ENCODE data around the gene NCOA1. TPM values are rescaled to one million over a fixed set of nuclear protein-coding genes. Genes with fewer than 3 reads are reported as not detected.
"Not testable (repeated sequence)": the region's sequence is repeated elsewhere in the genome, so short reads cannot be mapped to it uniquely, and the experiment has no call there.

The NCOA1 gene
- total RNA-seq, 2 experiments from 2014 or later, result 35.5 to 40.6 TPM

DNA sequence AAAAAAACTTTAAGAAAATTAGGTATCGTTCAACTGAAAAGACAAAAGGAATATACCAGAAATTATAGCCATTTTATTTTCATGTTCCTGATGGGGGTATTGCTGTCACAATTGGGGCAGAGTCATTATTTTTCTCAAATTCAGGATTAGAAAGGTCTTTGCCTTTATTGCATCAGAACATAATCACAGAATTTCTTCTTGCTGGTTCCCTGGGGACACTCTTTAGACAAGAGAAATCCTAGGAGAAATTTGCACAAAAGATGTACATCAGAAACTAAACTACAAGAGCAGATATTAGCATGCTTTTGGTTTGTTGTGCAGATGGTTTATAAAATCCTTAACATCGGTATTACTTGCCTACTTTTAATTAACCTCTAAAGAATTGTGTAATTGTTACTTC is 103.2 kb downstream of the NCOA1 start:
- Histone ChIP-seq H3K9me3 (ENCODE audit: control insufficient read depth in 1 of 2, insufficient read depth in 1 of 2, low read length in 2 of 2) (no peaks in the 10 kb centered on the region), H3K4me3 (ENCODE audit: low read length) (no peak overlapping the region), H3K27ac (ENCODE audit: low read depth in 1 of 2, low read length in 2 of 2) (no peak overlapping the region), H3K27me3 (ENCODE audit: control insufficient read depth in 1 of 2, insufficient read depth in 2 of 2, low read length in 2 of 2) (no peaks in the 10 kb centered on the region), H3K36me3 (ENCODE audit: insufficient read depth, low read length) (no peaks in the 10 kb centered on the region), H3K4me1 (ENCODE audit: insufficient read depth, low read length) (no peaks in the 10 kb centered on the region)
- TF ChIP-seq, protein P1, sequence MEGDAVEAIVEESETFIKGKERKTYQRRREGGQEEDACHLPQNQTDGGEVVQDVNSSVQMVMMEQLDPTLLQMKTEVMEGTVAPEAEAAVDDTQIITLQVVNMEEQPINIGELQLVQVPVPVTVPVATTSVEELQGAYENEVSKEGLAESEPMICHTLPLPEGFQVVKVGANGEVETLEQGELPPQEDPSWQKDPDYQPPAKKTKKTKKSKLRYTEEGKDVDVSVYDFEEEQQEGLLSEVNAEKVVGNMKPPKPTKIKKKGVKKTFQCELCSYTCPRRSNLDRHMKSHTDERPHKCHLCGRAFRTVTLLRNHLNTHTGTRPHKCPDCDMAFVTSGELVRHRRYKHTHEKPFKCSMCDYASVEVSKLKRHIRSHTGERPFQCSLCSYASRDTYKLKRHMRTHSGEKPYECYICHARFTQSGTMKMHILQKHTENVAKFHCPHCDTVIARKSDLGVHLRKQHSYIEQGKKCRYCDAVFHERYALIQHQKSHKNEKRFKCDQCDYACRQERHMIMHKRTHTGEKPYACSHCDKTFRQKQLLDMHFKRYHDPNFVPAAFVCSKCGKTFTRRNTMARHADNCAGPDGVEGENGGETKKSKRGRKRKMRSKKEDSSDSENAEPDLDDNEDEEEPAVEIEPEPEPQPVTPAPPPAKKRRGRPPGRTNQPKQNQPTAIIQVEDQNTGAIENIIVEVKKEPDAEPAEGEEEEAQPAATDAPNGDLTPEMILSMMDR (IDR thresholded peaks at IDR 0.05), result no peak
- H3K27ac Mint-ChIP-seq, result no peak overlapping the region
- CTCF ChIA-PET, result interaction anchor here (0.7 kb wide), 1 partner anchor 16 kb away, joined by 3 read pairs; no protein-coding TSS in a partner anchor
- H3K36me3 Mint-ChIP-seq (ENCODE audit: low read depth), result peaks cover 6% of the 10 kb centered on the region
- H3K4me1 Mint-ChIP-seq (ENCODE audit: low read depth), result peaks cover 30% of the 10 kb centered on the region
- POLR2A ChIA-PET, result no interaction called here
- ATAC-seq (ENCODE audit: poor library complexity) (no peak), DNase-seq (no peak)
- H3K4me3 Mint-ChIP-seq, result no peak overlapping the region
- intact Hi-C loops (cut with DNase I, micrococcal nuclease), result loop anchor here in 1 of 2 experiments (10.0 kb wide), 1 partner anchor 231 kb away; no protein-coding TSS in a partner anchor
- H3K9me3 Mint-ChIP-seq, result no peaks in the 10 kb centered on the region
- H3K27me3 Mint-ChIP-seq, result no peaks in the 10 kb centered on the region

DNA sequence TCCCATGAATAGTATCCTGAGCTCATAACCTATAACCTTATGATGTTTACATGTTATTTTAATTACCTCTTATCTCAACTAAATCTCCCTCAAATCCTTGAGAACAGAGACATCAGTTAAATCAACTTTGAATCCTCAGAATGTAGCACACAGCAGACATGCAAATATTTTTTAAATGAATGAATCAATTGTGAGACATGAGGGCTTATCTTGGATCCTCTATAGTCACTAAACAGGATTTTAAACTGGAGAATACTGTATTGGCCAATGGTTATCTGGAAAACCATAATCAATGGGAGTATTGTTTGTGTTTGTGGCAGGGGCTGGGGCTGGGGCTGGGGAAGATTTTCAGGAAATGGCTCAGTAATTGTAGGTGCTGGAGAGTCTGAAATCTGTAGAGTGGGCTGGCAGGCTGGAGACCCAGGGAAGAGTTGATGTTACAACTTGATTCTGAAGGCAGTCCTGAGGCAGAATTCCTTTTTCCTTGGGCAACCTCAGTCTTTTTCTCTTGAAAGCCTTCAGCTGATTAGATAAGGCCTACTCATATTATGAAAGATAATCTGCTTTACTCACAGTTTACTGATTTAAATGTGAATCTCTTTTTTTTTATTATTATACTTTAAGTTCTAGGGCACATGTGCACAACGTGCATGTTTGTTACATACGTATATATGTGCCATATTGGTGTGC is 106.3 kb downstream of the NCOA1 start:
- no peaks in the 10 kb centered on the region for H3K27me3 ChIP-seq (ENCODE audit: control insufficient read depth in 1 of 2, insufficient read depth in 2 of 2, low read length in 2 of 2)
- CTCF ChIA-PET, result interaction anchor here (0.5 kb wide), 1 partner anchor 213 kb away, joined by 3 read pairs; no protein-coding TSS in a partner anchor
- Mint-ChIP-seq H3K36me3 (ENCODE audit: low read depth) (no peaks in the 10 kb centered on the region), H3K4me1 (ENCODE audit: low read depth) (peaks cover 18% of the 10 kb centered on the region), H3K27ac (no peak overlapping the region), H3K27me3 (no peaks in the 10 kb centered on the region), H3K4me3 (no peak overlapping the region), H3K9me3 (no peaks in the 10 kb centered on the region)
- no peaks in the 10 kb centered on the region for H3K4me1 ChIP-seq (ENCODE audit: insufficient read depth, low read length)
- no peak overlapping the region for H3K4me3 ChIP-seq (ENCODE audit: low read length)
- intact Hi-C loops (cut with DNase I, micrococcal nuclease), result loop anchor here in 1 of 2 experiments (10.0 kb wide), 1 partner anchor 227 kb away; no protein-coding TSS in a partner anchor
- POLR2A ChIA-PET, result no interaction called here
- no peaks in the 10 kb centered on the region for H3K36me3 ChIP-seq (ENCODE audit: insufficient read depth, low read length)
- no peak overlapping the region for H3K27ac ChIP-seq (ENCODE audit: low read depth in 1 of 2, low read length in 2 of 2)
- no peak for DNase-seq
- no peak for ATAC-seq (ENCODE audit: poor library complexity)
- TF ChIP-seq, protein P1 (IDR thresholded peaks at IDR 0.05), result no peak
- no peaks in the 10 kb centered on the region for H3K9me3 ChIP-seq (ENCODE audit: control insufficient read depth in 1 of 2, insufficient read depth in 1 of 2, low read length in 2 of 2)

GRCh38 chr2:24600140-24600539 is 109.1 kb downstream of the NCOA1 start:
- H3K9me3 Mint-ChIP-seq; H3K27ac ChIP-seq (ENCODE audit: low read depth in 1 of 2, low read length in 2 of 2); H3K4me1 ChIP-seq (ENCODE audit: insufficient read depth, low read length); H3K4me3 ChIP-seq (ENCODE audit: low read length); DNase-seq; H3K9me3 ChIP-seq (ENCODE audit: control insufficient read depth in 1 of 2, insufficient read depth in 1 of 2, low read length in 2 of 2); H3K27ac Mint-ChIP-seq; intact Hi-C loops (cut with DNase I, micrococcal nuclease); H3K36me3 ChIP-seq (ENCODE audit: insufficient read depth, low read length); ATAC-seq (ENCODE audit: poor library complexity); H3K27me3 Mint-ChIP-seq; CTCF ChIA-PET; H3K27me3 ChIP-seq (ENCODE audit: control insufficient read depth in 1 of 2, insufficient read depth in 2 of 2, low read length in 2 of 2); H3K4me3 Mint-ChIP-seq; POLR2A ChIA-PET: not testable (repeated sequence)
- Mint-ChIP-seq H3K4me1 (ENCODE audit: low read depth) (peaks cover 22% of the 10 kb centered on the region), H3K36me3 (ENCODE audit: low read depth) (peaks cover 25% of the 10 kb centered on the region)

- intact Hi-C loops (cut with DNase I, micrococcal nuclease), result no loop called here
- no peak for DNase-seq
- Mint-ChIP-seq H3K36me3 (ENCODE audit: low read depth) (peaks cover 56% of the 10 kb centered on the region), H3K27ac (no peak overlapping the region), H3K27me3 (no peaks in the 10 kb centered on the region), H3K4me3 (no peak overlapping the region), H3K9me3 (peaks cover 18% of the 10 kb centered on the region), H3K4me1 (ENCODE audit: low read depth) (peaks cover 19% of the 10 kb centered on the region)
- Histone ChIP-seq H3K9me3 (ENCODE audit: control insufficient read depth in 1 of 2, insufficient read depth in 1 of 2, low read length in 2 of 2) (peaks cover 4 to 12% of the 10 kb centered on the region in 2 experiments), H3K36me3 (ENCODE audit: insufficient read depth, low read length) (no peaks in the 10 kb centered on the region), H3K4me3 (ENCODE audit: low read length) (no peak overlapping the region), H3K27me3 (ENCODE audit: control insufficient read depth in 1 of 2, insufficient read depth in 2 of 2, low read length in 2 of 2) (no peaks in the 10 kb centered on the region), H3K4me1 (ENCODE audit: insufficient read depth, low read length) (peaks cover 7% of the 10 kb centered on the region), H3K27ac (ENCODE audit: low read depth in 1 of 2, low read length in 2 of 2) (no peak overlapping the region)
- TF ChIP-seq, protein P1 (IDR thresholded peaks at IDR 0.05), result no peak
- ChIA-PET POLR2A (no interaction called here), CTCF (no interaction called here)
- ATAC-seq (ENCODE audit: poor library complexity), result no peak
Observed at GRCh38 chr2:24611631-24612030, 120.6 kb downstream of the NCOA1 start.

Measured in CD4-positive, alpha-beta T cell (primary cell).